Measurements from ENCODE around the gene BRD3OS. TPM values are rescaled to one million over a fixed set of nuclear protein-coding genes. Genes with fewer than 3 reads are reported as not detected.

BRD3OS gene
- total RNA-seq, 1 experiment from 2014 or later: 13.3 TPM

- H3K27ac Mint-ChIP-seq (ENCODE audit: low read depth, unreplicated experiment): no peak overlapping the region
- H3K27me3 Mint-ChIP-seq (ENCODE audit: insufficient read depth, unreplicated experiment): no peaks in the 10 kb centered on the region
- CTCF ChIA-PET: no interaction called here
- H3K36me3 Mint-ChIP-seq (ENCODE audit: insufficient read depth, unreplicated experiment): peaks cover 65% of the 10 kb centered on the region
- H3K4me3 Mint-ChIP-seq (ENCODE audit: unreplicated experiment): no peak overlapping the region
- intact Hi-C loops (cut with micrococcal nuclease): no loop called here
- H3K9me3 Mint-ChIP-seq (ENCODE audit: unreplicated experiment): no peaks in the 10 kb centered on the region
- DNase-seq (ENCODE audit: unreplicated experiment): no peak
- TF ChIP-seq CTCF (IDR thresholded peaks at IDR 0.05; ENCODE audit: unreplicated experiment): no peak
- no peaks in the 10 kb centered on the region for H3K4me1 Mint-ChIP-seq (ENCODE audit: insufficient read depth, unreplicated experiment)
- BruUV-seq (replicated peaks): no TSS peak
- POLR2A ChIA-PET: interaction anchor here (0.6 to 2.7 kb wide), 4 partner anchors 10 to 95 kb away, joined by 3 to 10 read pairs (median 6); no protein-coding TSS in a partner anchor
Measured at GRCh38 chr9:134040781-134041648, 15.7 kb downstream of the BRD3OS start.

GRCh38 chr9:134041649-134041962 lies 16.3 kb downstream of the BRD3OS start:
- no peak overlapping the region for H3K4me3 Mint-ChIP-seq (ENCODE audit: unreplicated experiment)
- H3K9me3 Mint-ChIP-seq (ENCODE audit: unreplicated experiment): no peaks in the 10 kb centered on the region
- H3K27ac Mint-ChIP-seq (ENCODE audit: low read depth, unreplicated experiment): no peak overlapping the region
- H3K4me1 Mint-ChIP-seq (ENCODE audit: insufficient read depth, unreplicated experiment): no peaks in the 10 kb centered on the region
- no peak for DNase-seq (ENCODE audit: unreplicated experiment)
- H3K27me3 Mint-ChIP-seq (ENCODE audit: insufficient read depth, unreplicated experiment): no peaks in the 10 kb centered on the region
- intact Hi-C loops (cut with micrococcal nuclease): no loop called here
- CTCF ChIA-PET: interaction anchor here (0.6 kb wide), 2 partner anchors 49 to 105 kb away, joined by 3 to 4 read pairs; no protein-coding TSS in a partner anchor
- TF ChIP-seq CTCF (IDR thresholded peaks at IDR 0.05; ENCODE audit: unreplicated experiment): no peak
- BruUV-seq (replicated peaks): no TSS peak
- POLR2A ChIA-PET: interaction anchor here (1.1 to 2.7 kb wide), 3 partner anchors 9 to 14 kb away, joined by 4 to 10 read pairs (median 9); no protein-coding TSS in a partner anchor
- peaks cover 64% of the 10 kb centered on the region for H3K36me3 Mint-ChIP-seq (ENCODE audit: insufficient read depth, unreplicated experiment)

- DNase-seq (ENCODE audit: unreplicated experiment): no peak
- H3K9me3 Mint-ChIP-seq (ENCODE audit: unreplicated experiment): no peaks in the 10 kb centered on the region
- BruUV-seq (replicated peaks): no TSS peak
- H3K4me3 Mint-ChIP-seq (ENCODE audit: unreplicated experiment): no peak overlapping the region
- no peak overlapping the region for H3K27ac Mint-ChIP-seq (ENCODE audit: low read depth, unreplicated experiment)
- CTCF ChIA-PET: no interaction called here
- POLR2A ChIA-PET: no interaction called here
- no peak for TF ChIP-seq CTCF (IDR thresholded peaks at IDR 0.05; ENCODE audit: unreplicated experiment)
- intact Hi-C loops (cut with micrococcal nuclease): no loop called here
- no peaks in the 10 kb centered on the region for H3K4me1 Mint-ChIP-seq (ENCODE audit: insufficient read depth, unreplicated experiment)
- H3K36me3 Mint-ChIP-seq (ENCODE audit: insufficient read depth, unreplicated experiment): peaks cover 61% of the 10 kb centered on the region
- no peaks in the 10 kb centered on the region for H3K27me3 Mint-ChIP-seq (ENCODE audit: insufficient read depth, unreplicated experiment)
Measured at GRCh38 chr9:134043531-134043988, 18.3 kb downstream of the BRD3OS start.

- H3K36me3 Mint-ChIP-seq (ENCODE audit: insufficient read depth, unreplicated experiment): peaks cover 53% of the 10 kb centered on the region
- no peak for TF ChIP-seq CTCF (IDR thresholded peaks at IDR 0.05; ENCODE audit: unreplicated experiment)
- ChIA-PET POLR2A (no interaction called here), CTCF (interaction anchor here (0.6 kb wide), 1 partner anchor 11 kb away, joined by 4 read pairs; no protein-coding TSS in a partner anchor)
- BruUV-seq (replicated peaks): no TSS peak
- intact Hi-C loops (cut with micrococcal nuclease): no loop called here
- DNase-seq (ENCODE audit: unreplicated experiment): no peak
- H3K27ac Mint-ChIP-seq (ENCODE audit: low read depth, unreplicated experiment): no peak overlapping the region
- no peaks in the 10 kb centered on the region for H3K27me3 Mint-ChIP-seq (ENCODE audit: insufficient read depth, unreplicated experiment)
- no peaks in the 10 kb centered on the region for H3K9me3 Mint-ChIP-seq (ENCODE audit: unreplicated experiment)
- no peaks in the 10 kb centered on the region for H3K4me1 Mint-ChIP-seq (ENCODE audit: insufficient read depth, unreplicated experiment)
- H3K4me3 Mint-ChIP-seq (ENCODE audit: unreplicated experiment): no peak overlapping the region
Measured at GRCh38 chr9:134044944-134045343, 19.7 kb downstream of the BRD3OS start.

All from MCF 10A (cell line).